HL-60 (cell line): ENCODE data around the gene CFAP44.

ENCODE experiments used
- DNase-seq, 2 experiments: peaks; one replicate each; pipeline ENCODE4 v3.0.0-alpha.2; 2010 to 2020; ENCODE audit warnings: low read depth in 1 of 2, low spot score in 1 of 2
- H3K27ac ChIP-seq: fragments of 250-450 bp; sonication (Bioruptor Pico); replicated peaks from 2 replicates; pipeline ENCODE4 v1.5.1; 2020; ENCODE audit warnings: mild to moderate bottlenecking, moderate library complexity
- H3K27me3 ChIP-seq: fragments of 250-450 bp; sonication (Bioruptor Pico); 2 replicates; pipeline ENCODE4 v1.5.1; 2021; ENCODE audit warnings: mild to moderate bottlenecking, moderate library complexity; ENCODE audit not compliant: insufficient read depth, poor library complexity, severe bottlenecking
- H3K4me3 ChIP-seq: replicated peaks from 2 replicates; pipeline ENCODE4 v1.5.1; 2011; ENCODE audit warnings: mild to moderate bottlenecking, control low read depth, low read length; ENCODE audit not compliant: insufficient read depth
- CTCF ChIP-seq: IDR thresholded peaks from one replicate; pipeline ENCODE4 v1.5.1; 2011; ENCODE audit warnings: low read length, control low read depth, inconsistent platforms; ENCODE audit not compliant: insufficient read depth
- GABPA ChIP-seq: IDR thresholded peaks from 2 replicates; pipeline ENCODE4 v1.6.1; 2012; ENCODE audit warnings: low read depth
- POLR2AphosphoS5 ChIP-seq: IDR thresholded peaks from 2 replicates; pipeline ENCODE4 v1.6.1; 2012; ENCODE audit warnings: low read depth
- REST ChIP-seq: IDR thresholded peaks from 2 replicates; pipeline ENCODE4 v1.6.1; 2012; ENCODE audit warnings: low read depth; ENCODE audit not compliant: insufficient replicate concordance
- SPI1 ChIP-seq: IDR thresholded peaks from 2 replicates; pipeline ENCODE4 v1.6.1; 2012; ENCODE audit warnings: low read depth, mild to moderate bottlenecking, borderline replicate concordance

CFAP44 gene

GRCh38 chr3:113431811-113432210, 9.5 kb downstream of the CFAP44 start:
- Histone ChIP-seq H3K27ac (no peak overlapping the region), H3K4me3 (no peak overlapping the region), H3K27me3 (no peaks in the 10 kb centered on the region)
- DNase-seq, result no peak
- TF ChIP-seq GABPA, result no peak
- no peak for TF ChIP-seq REST
- no peak for TF ChIP-seq CTCF
- no peak for TF ChIP-seq POLR2AphosphoS5
- no peak for TF ChIP-seq SPI1

GRCh38 chr3:113428581-113428980, 12.7 kb downstream of the CFAP44 start:
- no peak for DNase-seq
- H3K27ac ChIP-seq, result no peak overlapping the region
- no peak overlapping the region for H3K4me3 ChIP-seq
- no peaks in the 10 kb centered on the region for H3K27me3 ChIP-seq
- no peak for TF ChIP-seq GABPA
- no peak for TF ChIP-seq REST
- TF ChIP-seq SPI1, result no peak
- no peak for TF ChIP-seq CTCF
- no peak for TF ChIP-seq POLR2AphosphoS5

- H3K4me3 ChIP-seq, result no peak overlapping the region
- no peak overlapping the region for H3K27ac ChIP-seq
- no peaks in the 10 kb centered on the region for H3K27me3 ChIP-seq
- TF ChIP-seq SPI1, result no peak
- no peak for TF ChIP-seq REST
- TF ChIP-seq GABPA, result no peak
- TF ChIP-seq CTCF, result no peak
- no peak for TF ChIP-seq POLR2AphosphoS5
- no peak for DNase-seq
Observed at GRCh38 chr3:113423699-113424098, 17.6 kb downstream of the CFAP44 start.
